ENCODE results near the gene DGCR2. TPM values are rescaled to one million over a fixed set of nuclear protein-coding genes. Genes with fewer than 3 reads are reported as not detected.

The DGCR2 gene
- polyA plus RNA-seq, 1 donor (not counting 4 experiments of a cell fraction or from before 2014, with no cell fraction given): 23.2 TPM

GRCh38 chr22:19058713-19059451 lies 63.3 kb downstream of the DGCR2 start:
- H3K27ac ChIP-seq (ENCODE audit: control insufficient read depth, insufficient read depth, low read length): no peak overlapping the region
- peaks cover 33 to 38% of the 10 kb centered on the region in 2 experiments for H3K36me3 ChIP-seq (ENCODE audit: control insufficient read depth in 2 of 2, extremely low read depth in 1 of 2, insufficient read depth in 2 of 2, low read length in 2 of 2)
- H3K4me3 ChIP-seq (ENCODE audit: control insufficient read depth in 2 of 3, extremely low read depth in 1 of 3, insufficient read depth in 2 of 3, low read depth in 1 of 3, low read length in 3 of 3): no peak overlapping the region
- H3K4me2 ChIP-seq (ENCODE audit: control insufficient read depth, extremely low read depth, insufficient read depth, low read depth, low read length): no peak overlapping the region
- H3K4me1 ChIP-seq (ENCODE audit: control insufficient read depth, extremely low read depth, insufficient read depth, low read length): peaks cover 9% of the 10 kb centered on the region
- H3K9me1 ChIP-seq (ENCODE audit: control insufficient read depth, extremely low read depth, insufficient read depth, low read length): peaks cover 3% of the 10 kb centered on the region
- H3K27me3 ChIP-seq (ENCODE audit: control insufficient read depth, extremely low read depth, insufficient read depth, low read length): no peaks in the 10 kb centered on the region
- dilution Hi-C loops (cut with MboI; ENCODE audit: extremely low pct_ligation_motif_present, low sequenced_read_pairs): no loop called here
- no peaks in the 10 kb centered on the region for H3K9me3 ChIP-seq (ENCODE audit: control insufficient read depth, low read depth, low read length)
- TF ChIP-seq, protein P1, sequence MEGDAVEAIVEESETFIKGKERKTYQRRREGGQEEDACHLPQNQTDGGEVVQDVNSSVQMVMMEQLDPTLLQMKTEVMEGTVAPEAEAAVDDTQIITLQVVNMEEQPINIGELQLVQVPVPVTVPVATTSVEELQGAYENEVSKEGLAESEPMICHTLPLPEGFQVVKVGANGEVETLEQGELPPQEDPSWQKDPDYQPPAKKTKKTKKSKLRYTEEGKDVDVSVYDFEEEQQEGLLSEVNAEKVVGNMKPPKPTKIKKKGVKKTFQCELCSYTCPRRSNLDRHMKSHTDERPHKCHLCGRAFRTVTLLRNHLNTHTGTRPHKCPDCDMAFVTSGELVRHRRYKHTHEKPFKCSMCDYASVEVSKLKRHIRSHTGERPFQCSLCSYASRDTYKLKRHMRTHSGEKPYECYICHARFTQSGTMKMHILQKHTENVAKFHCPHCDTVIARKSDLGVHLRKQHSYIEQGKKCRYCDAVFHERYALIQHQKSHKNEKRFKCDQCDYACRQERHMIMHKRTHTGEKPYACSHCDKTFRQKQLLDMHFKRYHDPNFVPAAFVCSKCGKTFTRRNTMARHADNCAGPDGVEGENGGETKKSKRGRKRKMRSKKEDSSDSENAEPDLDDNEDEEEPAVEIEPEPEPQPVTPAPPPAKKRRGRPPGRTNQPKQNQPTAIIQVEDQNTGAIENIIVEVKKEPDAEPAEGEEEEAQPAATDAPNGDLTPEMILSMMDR (optimal IDR thresholded peaks at IDR 0.05 in 1 of 3, IDR thresholded peaks at IDR 0.05 in 1 of 3, conservative IDR thresholded peaks at IDR 0.05 in 1 of 3; ENCODE audit: extremely low read depth in 1 of 3, insufficient read depth in 2 of 3, low read length in 3 of 3): peak in 2 of 3 experiments; percentile 18 to 26
- TF ChIP-seq EZH2 (IDR thresholded peaks at IDR 0.05; ENCODE audit: low read length): no peak
- no peak overlapping the region for H2AFZ ChIP-seq (ENCODE audit: control insufficient read depth, low read length)
- H3K9ac ChIP-seq (ENCODE audit: control insufficient read depth, extremely low read depth, insufficient read depth, low read length): no peak overlapping the region
- FAIRE-seq (no peak), DNase-seq (ENCODE audit: low read depth, low spot score) (no peak)
- no peaks in the 10 kb centered on the region for H3K79me2 ChIP-seq (ENCODE audit: control insufficient read depth, insufficient read depth, low read length)
- no peaks in the 10 kb centered on the region for H4K20me1 ChIP-seq (ENCODE audit: control insufficient read depth, extremely low read depth, insufficient read depth, low read length)

DNA sequence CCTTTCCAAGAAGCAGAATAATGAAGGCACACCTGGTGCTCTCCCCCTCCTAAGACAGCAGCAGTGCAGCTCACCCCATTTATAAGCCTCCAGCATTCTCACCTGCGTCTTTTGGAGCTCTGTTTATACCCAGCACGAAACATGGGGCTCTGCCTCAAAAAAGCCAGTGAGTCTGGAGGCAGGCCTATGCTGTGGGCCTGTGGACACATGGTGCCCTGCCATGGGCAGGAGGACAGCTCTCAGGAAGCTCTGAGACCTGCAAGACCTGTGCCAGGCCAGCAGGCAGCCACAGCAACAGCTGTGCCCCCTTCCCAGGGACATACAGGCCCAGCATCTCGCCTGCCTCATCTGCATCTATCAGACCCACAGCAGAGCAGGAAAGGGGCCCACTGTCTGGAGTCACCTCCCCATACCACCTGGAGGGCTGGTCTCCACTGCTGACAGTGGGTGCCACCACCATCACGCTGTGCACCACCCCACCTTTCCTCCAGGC lies 64.2 kb downstream of the DGCR2 start:
- no peaks in the 10 kb centered on the region for H4K20me1 ChIP-seq (ENCODE audit: control insufficient read depth, extremely low read depth, insufficient read depth, low read length)
- peaks cover 34 to 37% of the 10 kb centered on the region in 2 experiments for H3K36me3 ChIP-seq (ENCODE audit: control insufficient read depth in 2 of 2, extremely low read depth in 1 of 2, insufficient read depth in 2 of 2, low read length in 2 of 2)
- H3K4me3 ChIP-seq (ENCODE audit: control insufficient read depth in 2 of 3, extremely low read depth in 1 of 3, insufficient read depth in 2 of 3, low read depth in 1 of 3, low read length in 3 of 3): no peak overlapping the region
- H3K9me3 ChIP-seq (ENCODE audit: control insufficient read depth, low read depth, low read length): no peaks in the 10 kb centered on the region
- FAIRE-seq: no peak
- no peak overlapping the region for H3K4me2 ChIP-seq (ENCODE audit: control insufficient read depth, extremely low read depth, insufficient read depth, low read depth, low read length)
- no peak overlapping the region for H2AFZ ChIP-seq (ENCODE audit: control insufficient read depth, low read length)
- no peak overlapping the region for H3K27ac ChIP-seq (ENCODE audit: control insufficient read depth, insufficient read depth, low read length)
- H3K27me3 ChIP-seq (ENCODE audit: control insufficient read depth, extremely low read depth, insufficient read depth, low read length): no peaks in the 10 kb centered on the region
- H3K4me1 ChIP-seq (ENCODE audit: control insufficient read depth, extremely low read depth, insufficient read depth, low read length): peaks cover 9% of the 10 kb centered on the region
- dilution Hi-C loops (cut with MboI; ENCODE audit: extremely low pct_ligation_motif_present, low sequenced_read_pairs): no loop called here
- H3K9me1 ChIP-seq (ENCODE audit: control insufficient read depth, extremely low read depth, insufficient read depth, low read length): peaks cover 3% of the 10 kb centered on the region
- no peak for DNase-seq (ENCODE audit: low read depth, low spot score)
- no peaks in the 10 kb centered on the region for H3K79me2 ChIP-seq (ENCODE audit: control insufficient read depth, insufficient read depth, low read length)
- no peak overlapping the region for H3K9ac ChIP-seq (ENCODE audit: control insufficient read depth, extremely low read depth, insufficient read depth, low read length)
- no peak for TF ChIP-seq EZH2 (IDR thresholded peaks at IDR 0.05; ENCODE audit: low read length)
- TF ChIP-seq, protein P1 (optimal IDR thresholded peaks at IDR 0.05 in 1 of 3, IDR thresholded peaks at IDR 0.05 in 1 of 3, conservative IDR thresholded peaks at IDR 0.05 in 1 of 3; ENCODE audit: extremely low read depth in 1 of 3, insufficient read depth in 2 of 3, low read length in 3 of 3): no peak
